ENCODE results near the gene F10. TPM values are rescaled to one million over a fixed set of nuclear protein-coding genes. Genes with fewer than 3 reads are reported as not detected.

The F10 gene
- total RNA-seq, 2 experiments from 2014 or later = not detected

DNA sequence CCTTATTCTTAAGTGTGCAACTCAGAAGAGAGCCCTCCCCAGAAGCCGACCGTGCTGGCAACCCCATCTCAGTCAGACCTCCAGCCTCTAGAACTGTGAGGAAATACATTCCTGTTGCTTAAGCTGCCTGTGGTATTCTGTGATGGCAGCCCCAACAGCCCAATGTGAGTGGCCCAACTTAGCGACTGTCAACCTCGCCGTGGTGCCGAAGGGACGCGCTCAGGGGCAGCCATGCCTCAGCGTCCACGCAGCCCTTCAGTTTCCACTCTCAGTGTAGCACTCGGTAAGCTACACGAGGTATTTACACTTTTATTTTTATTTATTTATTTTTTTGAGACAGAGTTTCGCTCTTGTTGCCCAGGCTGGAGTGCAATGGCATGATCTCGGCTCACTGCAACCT, 54.2 kb downstream of the F10 start:
- peaks cover 53% of the 10 kb centered on the region for H3K36me3 ChIP-seq (ENCODE audit: insufficient read depth, low read length)
- H3K79me2 ChIP-seq (ENCODE audit: insufficient read depth, low read depth, low read length) = no peaks in the 10 kb centered on the region
- no peaks in the 10 kb centered on the region for H3K9me3 ChIP-seq (ENCODE audit: low read length)
- no peak for DNase-seq (ENCODE audit: low spot score)
- no peak overlapping the region for H3K4me2 ChIP-seq (ENCODE audit: low read length)
- intact Hi-C loops (cut with micrococcal nuclease; ENCODE audit: unreplicated experiment) = no loop called here
- no peak overlapping the region for H3K4me3 ChIP-seq (ENCODE audit: low read depth, low read length, poor library complexity, severe bottlenecking)
- H4K20me1 ChIP-seq (ENCODE audit: insufficient read depth, low read length) = no peaks in the 10 kb centered on the region
- CTCF ChIA-PET (ENCODE audit: unreplicated experiment) = no interaction called here
- no TSS peak for BruUV-seq (replicated peaks)
- no peaks in the 10 kb centered on the region for H3K9me2 ChIP-seq (ENCODE audit: insufficient read depth, low read length)
- no peak overlapping the region for H2AFZ ChIP-seq (ENCODE audit: low read length)
- no peak overlapping the region for H3K27ac ChIP-seq (ENCODE audit: low read depth, low read length, poor library complexity, severe bottlenecking)
- POLR2A ChIA-PET = no interaction called here
- no peaks in the 10 kb centered on the region for H3K4me1 ChIP-seq (ENCODE audit: insufficient read depth, low read length, poor library complexity, severe bottlenecking)
- TF ChIP-seq EZH2phosphoT487 (IDR thresholded peaks at IDR 0.05; ENCODE audit: borderline replicate concordance, low read depth, low read length) = no peak
- TF ChIP-seq, protein P1, sequence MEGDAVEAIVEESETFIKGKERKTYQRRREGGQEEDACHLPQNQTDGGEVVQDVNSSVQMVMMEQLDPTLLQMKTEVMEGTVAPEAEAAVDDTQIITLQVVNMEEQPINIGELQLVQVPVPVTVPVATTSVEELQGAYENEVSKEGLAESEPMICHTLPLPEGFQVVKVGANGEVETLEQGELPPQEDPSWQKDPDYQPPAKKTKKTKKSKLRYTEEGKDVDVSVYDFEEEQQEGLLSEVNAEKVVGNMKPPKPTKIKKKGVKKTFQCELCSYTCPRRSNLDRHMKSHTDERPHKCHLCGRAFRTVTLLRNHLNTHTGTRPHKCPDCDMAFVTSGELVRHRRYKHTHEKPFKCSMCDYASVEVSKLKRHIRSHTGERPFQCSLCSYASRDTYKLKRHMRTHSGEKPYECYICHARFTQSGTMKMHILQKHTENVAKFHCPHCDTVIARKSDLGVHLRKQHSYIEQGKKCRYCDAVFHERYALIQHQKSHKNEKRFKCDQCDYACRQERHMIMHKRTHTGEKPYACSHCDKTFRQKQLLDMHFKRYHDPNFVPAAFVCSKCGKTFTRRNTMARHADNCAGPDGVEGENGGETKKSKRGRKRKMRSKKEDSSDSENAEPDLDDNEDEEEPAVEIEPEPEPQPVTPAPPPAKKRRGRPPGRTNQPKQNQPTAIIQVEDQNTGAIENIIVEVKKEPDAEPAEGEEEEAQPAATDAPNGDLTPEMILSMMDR (conservative IDR thresholded peaks at IDR 0.05; ENCODE audit: low read length) = no peak

DNA sequence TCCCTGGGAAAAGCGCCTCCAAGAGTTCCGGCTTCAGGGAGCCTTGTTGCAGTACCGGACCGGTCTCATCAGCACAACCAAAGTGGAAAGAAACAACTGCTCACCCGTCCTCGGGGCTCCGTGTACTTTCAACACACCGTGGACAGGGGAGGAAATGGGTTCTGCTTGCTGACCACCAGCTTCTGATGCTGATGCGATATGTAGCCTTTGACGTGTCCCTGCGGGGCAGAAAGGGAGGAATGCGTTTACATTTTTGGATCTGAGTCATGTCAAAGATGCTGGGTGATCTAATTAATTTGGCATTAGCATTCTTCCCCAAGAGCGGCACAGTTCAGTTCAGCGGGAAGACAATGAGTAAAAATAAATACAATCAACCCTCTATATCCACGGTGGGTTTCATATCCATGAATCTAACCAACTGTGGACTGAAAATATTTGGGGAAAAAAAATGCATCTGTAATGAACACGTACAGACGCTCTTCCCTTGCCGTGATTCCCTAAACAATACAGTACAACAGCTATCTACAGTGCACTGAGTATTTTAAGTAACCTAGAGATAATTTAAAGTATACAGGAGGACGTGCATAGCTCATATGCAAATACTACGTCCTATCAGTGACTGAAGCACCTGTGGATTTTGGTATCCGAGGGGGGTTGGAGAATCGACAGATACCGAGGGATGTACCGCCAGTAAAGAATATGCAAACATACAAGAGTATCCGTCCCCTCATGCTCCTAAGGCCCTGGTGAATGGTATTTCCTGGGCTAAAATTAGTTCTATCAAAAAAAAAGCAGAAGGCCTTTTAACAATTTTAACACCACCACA, 55.7 kb downstream of the F10 start:
- Histone ChIP-seq H3K4me3 (ENCODE audit: low read depth, low read length, poor library complexity, severe bottlenecking) (no peak overlapping the region), H3K27ac (ENCODE audit: low read depth, low read length, poor library complexity, severe bottlenecking) (no peak overlapping the region), H3K9me3 (ENCODE audit: low read length) (no peaks in the 10 kb centered on the region), H4K20me1 (ENCODE audit: insufficient read depth, low read length) (no peaks in the 10 kb centered on the region), H3K9me2 (ENCODE audit: insufficient read depth, low read length) (no peaks in the 10 kb centered on the region), H2AFZ (ENCODE audit: low read length) (no peak overlapping the region), H3K4me2 (ENCODE audit: low read length) (no peak overlapping the region), H3K36me3 (ENCODE audit: insufficient read depth, low read length) (peaks cover 56% of the 10 kb centered on the region), H3K79me2 (ENCODE audit: insufficient read depth, low read depth, low read length) (no peaks in the 10 kb centered on the region), H3K4me1 (ENCODE audit: insufficient read depth, low read length, poor library complexity, severe bottlenecking) (no peaks in the 10 kb centered on the region)
- POLR2A ChIA-PET = no interaction called here
- intact Hi-C loops (cut with micrococcal nuclease; ENCODE audit: unreplicated experiment) = no loop called here
- CTCF ChIA-PET (ENCODE audit: unreplicated experiment) = no interaction called here
- BruUV-seq (replicated peaks) = no TSS peak
- no peak for DNase-seq (ENCODE audit: low spot score)
- TF ChIP-seq EZH2phosphoT487 (IDR thresholded peaks at IDR 0.05; ENCODE audit: borderline replicate concordance, low read depth, low read length) = no peak
- TF ChIP-seq, protein P1 (conservative IDR thresholded peaks at IDR 0.05; ENCODE audit: low read length) = no peak

DNA sequence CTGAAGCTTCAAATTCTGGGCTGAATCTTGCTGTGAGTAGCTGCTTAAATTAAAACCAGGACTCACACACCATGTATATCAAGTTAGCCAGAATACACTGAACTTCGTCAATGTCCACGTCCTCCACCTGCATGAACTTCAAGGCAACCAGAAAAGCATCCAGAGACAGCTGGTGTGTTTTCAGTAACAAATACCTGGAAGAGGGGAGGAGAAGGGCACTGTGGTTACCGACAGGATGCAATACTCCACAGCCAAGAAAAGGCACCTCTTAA, 56.2 kb downstream of the F10 start:
- BruUV-seq (replicated peaks) = no TSS peak
- ChIA-PET CTCF (ENCODE audit: unreplicated experiment) (no interaction called here), POLR2A (no interaction called here)
- TF ChIP-seq EZH2phosphoT487 (IDR thresholded peaks at IDR 0.05; ENCODE audit: borderline replicate concordance, low read depth, low read length) = no peak
- TF ChIP-seq, protein P1 (conservative IDR thresholded peaks at IDR 0.05; ENCODE audit: low read length) = no peak
- intact Hi-C loops (cut with micrococcal nuclease; ENCODE audit: unreplicated experiment) = no loop called here
- no peak overlapping the region for H2AFZ ChIP-seq (ENCODE audit: low read length)
- no peak overlapping the region for H3K4me3 ChIP-seq (ENCODE audit: low read depth, low read length, poor library complexity, severe bottlenecking)
- H4K20me1 ChIP-seq (ENCODE audit: insufficient read depth, low read length) = no peaks in the 10 kb centered on the region
- no peak for DNase-seq (ENCODE audit: low spot score)
- peaks cover 61% of the 10 kb centered on the region for H3K36me3 ChIP-seq (ENCODE audit: insufficient read depth, low read length)
- H3K9me3 ChIP-seq (ENCODE audit: low read length) = no peaks in the 10 kb centered on the region
- H3K4me2 ChIP-seq (ENCODE audit: low read length) = no peak overlapping the region
- no peak overlapping the region for H3K27ac ChIP-seq (ENCODE audit: low read depth, low read length, poor library complexity, severe bottlenecking)
- no peaks in the 10 kb centered on the region for H3K79me2 ChIP-seq (ENCODE audit: insufficient read depth, low read depth, low read length)
- H3K9me2 ChIP-seq (ENCODE audit: insufficient read depth, low read length) = no peaks in the 10 kb centered on the region
- H3K4me1 ChIP-seq (ENCODE audit: insufficient read depth, low read length, poor library complexity, severe bottlenecking) = no peaks in the 10 kb centered on the region

All from OCI-LY7 (cell line).